KMS-11 (cell line): ENCODE measurements around the gene LHFPL6.
"Not testable (repeated sequence)": the region's sequence is repeated elsewhere in the genome, so short reads cannot be mapped to it uniquely, and the experiment has no call there.

Experiments used
- H2AFZ ChIP-seq: fragments of 200-600 bp; sonication (generic); 2 replicates; pipeline ENCODE4 v1.6.1; 2016; ENCODE audit warnings: antibody characterized with exemption, mixed run types, low read depth
- H3K27ac ChIP-seq: fragments of 200-600 bp; sonication (generic); 2 replicates; pipeline ENCODE4 v1.6.1; 2016; ENCODE audit warnings: mild to moderate bottlenecking, mixed run types
- H3K27me3 ChIP-seq: fragments of 200-600 bp; sonication (generic); 2 replicates; pipeline ENCODE4 v1.6.1; 2017; ENCODE audit warnings: mild to moderate bottlenecking, low read depth, mixed run types, moderate library complexity; ENCODE audit not compliant: insufficient read depth
- H3K36me3 ChIP-seq: fragments of 200-600 bp; sonication (generic); 2 replicates; pipeline ENCODE4 v1.6.1; 2017; ENCODE audit warnings: mild to moderate bottlenecking, mixed run types; ENCODE audit not compliant: insufficient read depth
- H3K4me1 ChIP-seq: fragments of 200-600 bp; sonication (generic); 2 replicates; pipeline ENCODE4 v1.6.1; 2016; ENCODE audit warnings: mild to moderate bottlenecking, low read depth, mixed run types; ENCODE audit not compliant: poor library complexity, severe bottlenecking
- H3K4me2 ChIP-seq: fragments of 200-600 bp; sonication (generic); 2 replicates; pipeline ENCODE4 v1.7.0; 2016; ENCODE audit warnings: mild to moderate bottlenecking, mixed run types
- H3K4me3 ChIP-seq: fragments of 200-600 bp; sonication (generic); IDR thresholded peaks from 2 replicates; pipeline ENCODE4 v1.6.1; 2017; ENCODE audit warnings: low read depth, low read length, mixed read lengths; ENCODE audit not compliant: insufficient read depth
- H3K79me2 ChIP-seq: fragments of 200-600 bp; sonication (generic); 2 replicates; pipeline ENCODE4 v1.6.1; 2016; ENCODE audit warnings: low read depth, mixed run types; ENCODE audit not compliant: insufficient read depth
- H3K9ac ChIP-seq: fragments of 200-600 bp; sonication (generic); 2 replicates; pipeline ENCODE4 v1.6.1; 2016; ENCODE audit warnings: mild to moderate bottlenecking, mixed run types
- H4K20me1 ChIP-seq: fragments of 200-600 bp; sonication (generic); 2 replicates; pipeline ENCODE4 v1.6.1; 2016; ENCODE audit warnings: mild to moderate bottlenecking, mixed run types; ENCODE audit not compliant: insufficient read depth
- CTCF ChIP-seq: fragments of 200-600 bp; sonication (generic); conservative IDR thresholded peaks from 2 replicates; pipeline ENCODE4 v1.6.1; 2017; ENCODE audit warnings: low read depth, mild to moderate bottlenecking, antibody characterized with exemption, low read length, moderate library complexity, mixed read lengths

The LHFPL6 gene

GRCh38 chr13:39341251-39341650, 261.7 kb downstream of the LHFPL6 start:
- Histone ChIP-seq H3K4me1 (no peaks in the 10 kb centered on the region), H3K36me3 (no peaks in the 10 kb centered on the region), H3K9ac (no peak overlapping the region), H3K27ac (no peak overlapping the region), H4K20me1 (no peaks in the 10 kb centered on the region), H3K4me3 (no peak overlapping the region), H2AFZ (no peak overlapping the region), H3K27me3 (no peaks in the 10 kb centered on the region), H3K4me2 (no peak overlapping the region), H3K79me2 (no peaks in the 10 kb centered on the region)
- TF ChIP-seq CTCF, result no peak

- H2AFZ ChIP-seq, H3K79me2 ChIP-seq, H3K36me3 ChIP-seq, H3K27me3 ChIP-seq, H3K4me2 ChIP-seq, H4K20me1 ChIP-seq, H3K4me1 ChIP-seq, H3K27ac ChIP-seq, H3K9ac ChIP-seq, H3K4me3 ChIP-seq: not testable (repeated sequence)
Observed at GRCh38 chr13:39338114-39338513, 264.9 kb downstream of the LHFPL6 start.

- H3K27ac ChIP-seq, result no peak overlapping the region
- H3K9ac ChIP-seq, result no peak overlapping the region
- no peaks in the 10 kb centered on the region for H3K27me3 ChIP-seq
- no peak overlapping the region for H2AFZ ChIP-seq
- H3K79me2 ChIP-seq, result no peaks in the 10 kb centered on the region
- no peak overlapping the region for H3K4me3 ChIP-seq
- no peak for TF ChIP-seq CTCF
- no peaks in the 10 kb centered on the region for H3K4me1 ChIP-seq
- no peaks in the 10 kb centered on the region for H4K20me1 ChIP-seq
- no peaks in the 10 kb centered on the region for H3K36me3 ChIP-seq
- no peak overlapping the region for H3K4me2 ChIP-seq
Observed at GRCh38 chr13:39336937-39337336, 266.1 kb downstream of the LHFPL6 start.

GRCh38 chr13:39336207-39336606, 266.8 kb downstream of the LHFPL6 start:
- Histone ChIP-seq H3K27ac (no peak overlapping the region), H3K27me3 (no peaks in the 10 kb centered on the region), H3K36me3 (no peaks in the 10 kb centered on the region), H4K20me1 (no peaks in the 10 kb centered on the region), H3K9ac (no peak overlapping the region), H2AFZ (no peak overlapping the region), H3K4me3 (no peak overlapping the region), H3K79me2 (no peaks in the 10 kb centered on the region), H3K4me1 (no peaks in the 10 kb centered on the region), H3K4me2 (no peak overlapping the region)
- no peak for TF ChIP-seq CTCF

- Histone ChIP-seq H3K27ac (no peak overlapping the region), H3K27me3 (no peaks in the 10 kb centered on the region), H4K20me1 (no peaks in the 10 kb centered on the region), H3K36me3 (no peaks in the 10 kb centered on the region), H3K9ac (no peak overlapping the region), H3K79me2 (no peaks in the 10 kb centered on the region), H3K4me1 (no peaks in the 10 kb centered on the region), H3K4me2 (no peak overlapping the region), H3K4me3 (no peak overlapping the region), H2AFZ (no peak overlapping the region)
- no peak for TF ChIP-seq CTCF
Observed at GRCh38 chr13:39335721-39336120, 267.3 kb downstream of the LHFPL6 start.
